T47D (cell line): Measurements from ENCODE around the gene PRLR.

ENCODE experiments used
- DNase-seq, 2 experiments: peaks; one replicate each; pipeline versions ENCODE4 v3.0.0 to v3.0.0-alpha.2; 2011 to 2012; ENCODE audit warnings: low read depth in 1 of 2, low spot score in 1 of 2
- JUND ChIP-seq: IDR thresholded peaks from 2 replicates; pipeline ENCODE4 v1.6.1; 2012; ENCODE audit warnings: low read depth
- in situ Hi-C: cut with HindIII; loops from 2 replicates; pipeline ENCODE4 v1.10.0; 2016; ENCODE audit warnings: low sequenced_read_pairs, low pct_unique_long_range_greater_than_20kb

Gene PRLR

GRCh38 chr5:35059251-35059650 lies 171.0 kb downstream of the PRLR start:
- no peak for TF ChIP-seq JUND
- in situ Hi-C loops: no loop called here
- DNase-seq: no peak

DNA sequence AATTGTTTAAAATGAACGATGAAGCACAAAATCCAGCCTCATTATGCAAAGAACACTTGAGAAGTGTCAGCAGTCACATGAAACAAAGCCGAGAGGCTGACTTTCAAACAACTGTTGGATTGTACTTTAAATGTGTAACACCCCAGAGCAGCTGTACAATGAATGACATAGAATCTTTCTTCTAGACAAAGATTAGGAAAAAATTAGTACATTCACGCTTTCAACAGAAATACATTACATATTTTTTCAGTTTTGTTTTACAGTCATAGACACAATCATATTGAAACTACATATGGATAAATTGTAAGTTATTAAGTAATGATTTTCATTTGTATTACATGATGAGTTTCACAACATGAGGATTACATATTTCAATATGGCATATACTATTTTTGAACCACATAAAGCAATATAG lies 171.9 kb downstream of the PRLR start:
- in situ Hi-C loops: no loop called here
- DNase-seq: no peak
- 0 out of 2 replicates have a peak, but pooled peaks have one; percentile 3 for TF ChIP-seq JUND

- in situ Hi-C loops: no loop called here
- no peak for DNase-seq
- TF ChIP-seq JUND: no peak
Measured at GRCh38 chr5:35056686-35057085, 173.6 kb downstream of the PRLR start.

- in situ Hi-C loops: no loop called here
- DNase-seq: no peak
- TF ChIP-seq JUND: no peak
Measured at GRCh38 chr5:35052838-35053237, 177.4 kb downstream of the PRLR start.

GRCh38 chr5:35050541-35051126 lies 179.7 kb downstream of the PRLR start:
- no peak for TF ChIP-seq JUND
- in situ Hi-C loops: no loop called here
- no peak for DNase-seq

- in situ Hi-C loops: no loop called here
- TF ChIP-seq JUND: 0 out of 2 replicates have a peak, but pooled peaks have one; percentile 0
- peak in 1 of 2 experiments; percentile 59 for DNase-seq
Measured at GRCh38 chr5:35048910-35049309, 181.4 kb downstream of the PRLR start.

DNA sequence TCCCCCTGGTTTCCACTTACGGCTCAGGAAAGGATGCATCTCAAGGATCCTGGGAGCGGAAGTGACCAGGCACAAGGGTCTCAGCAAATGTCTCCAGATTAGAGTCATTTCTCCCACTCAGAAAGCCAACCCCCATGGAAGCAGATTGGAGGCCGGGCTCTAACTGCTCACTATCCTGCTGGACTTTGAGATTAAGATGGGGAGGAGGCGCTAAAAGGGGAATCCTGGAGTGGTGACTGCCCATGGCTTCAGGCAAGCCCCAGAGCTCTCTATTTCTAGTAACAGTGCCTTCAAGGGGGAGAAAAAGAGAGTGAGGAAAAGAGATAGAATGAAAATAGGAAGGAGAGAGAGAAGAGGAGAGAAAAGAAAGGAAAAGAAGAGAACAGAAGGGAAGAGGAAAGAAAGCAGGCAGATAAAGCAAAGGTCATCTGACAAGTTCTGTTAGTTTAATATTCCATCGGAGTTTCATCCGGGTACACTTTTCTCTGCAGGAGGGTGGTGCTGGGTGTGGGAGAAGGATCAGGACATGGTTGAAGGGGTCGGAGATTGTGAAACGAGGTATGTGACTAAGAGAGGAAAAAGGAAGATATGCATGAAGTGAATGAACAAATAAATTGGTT lies 182.4 kb downstream of the PRLR start, which contains the start of gene AGXT2:
TSS of gene AGXT2 (minus strand) at position 165 of the 620 bp plus-strand sequence. CDS start at position 108, 57 bp downstream.
- DNase-seq: peak in 1 of 2 experiments; percentile 55
- TF ChIP-seq JUND: no peak

GRCh38 chr5:35046774-35047173 lies 183.5 kb downstream of the PRLR start:
- in situ Hi-C loops: no loop called here
- TF ChIP-seq JUND: no peak
- DNase-seq: no peak

More for the DNA sequence above, 182.4 kb downstream of the PRLR start, which contains the start of gene AGXT2:
- in situ Hi-C loops: no loop called here

DNA sequence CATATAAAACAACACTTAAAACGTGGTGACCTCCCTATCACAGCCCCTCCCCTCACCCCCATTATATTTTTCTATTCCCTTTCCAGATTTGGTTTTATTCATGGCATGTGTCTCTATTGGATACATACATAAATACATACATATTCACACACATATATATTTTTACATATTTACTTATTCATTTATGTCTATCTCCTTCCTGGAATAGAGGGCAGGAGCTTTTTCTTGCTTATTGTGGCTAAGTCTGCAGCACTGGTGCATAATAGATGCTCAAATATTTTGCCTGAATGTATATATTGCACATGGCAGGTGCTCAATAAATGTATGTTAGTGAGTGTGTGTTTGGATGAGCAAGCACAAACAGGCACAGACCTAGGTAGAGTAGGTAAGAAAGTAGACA lies 185.0 kb downstream of the PRLR start:
- DNase-seq: no peak
- no peak for TF ChIP-seq JUND
- in situ Hi-C loops: no loop called here

DNA sequence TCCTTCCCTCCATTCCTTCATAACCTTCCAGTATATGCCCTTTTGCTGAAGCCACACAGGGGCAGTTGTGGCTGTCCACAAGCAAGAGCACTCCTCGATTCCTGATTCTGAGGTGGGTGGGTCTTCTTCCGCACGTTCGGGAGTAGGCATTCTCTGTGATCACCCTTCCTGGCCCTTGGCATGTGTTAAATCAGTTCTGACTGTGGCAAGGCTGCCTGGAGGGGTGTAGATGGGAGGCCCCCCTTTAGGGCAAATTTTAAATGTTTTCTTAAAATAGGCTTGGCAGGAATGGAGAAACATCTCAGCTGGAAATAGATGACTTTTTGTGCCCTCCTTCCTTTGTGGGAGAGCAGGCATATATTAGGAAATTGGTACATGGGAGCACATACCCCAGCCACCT lies 185.6 kb downstream of the PRLR start:
- TF ChIP-seq JUND: no peak
- DNase-seq: no peak
- in situ Hi-C loops: no loop called here

GRCh38 chr5:35042781-35043180 lies 187.5 kb downstream of the PRLR start:
- in situ Hi-C loops: no loop called here
- no peak for DNase-seq
- no peak for TF ChIP-seq JUND

GRCh38 chr5:35041261-35041660 lies 189.0 kb downstream of the PRLR start:
- no peak for TF ChIP-seq JUND
- in situ Hi-C loops: no loop called here
- DNase-seq: no peak

GRCh38 chr5:35038891-35039290 lies 191.4 kb downstream of the PRLR start:
- in situ Hi-C loops: no loop called here
- no peak for DNase-seq
- no peak for TF ChIP-seq JUND
